PC-3 (cell line): ENCODE measurements around the gene CNIH2. TPM values are rescaled to one million over a fixed set of nuclear protein-coding genes. Genes with fewer than 3 reads are reported as not detected.

Experiments
- ATAC-seq: fragments of 200-7000 bp; cut with Tn5 transposase; 2 replicates; pipeline ENCODE4 v1.9.1; 2020; ENCODE audit warnings: mild to moderate bottlenecking, moderate library complexity
- BruUV-seq: library from RNA; stranded (reverse); fragments of 400-500 nt; replicated peaks from 2 replicates; lab custom pipeline; 2021; lab: Mats Ljungman, UMichigan
- CTCF ChIA-PET: fragments of 300-600 bp; sonication (Branson Sonifier 250); formaldehyde crosslinking; loops from one replicate; lab custom pipeline; 2022; ENCODE audit warnings: antibody characterized with exemption; lab: Charles Lee
- POLR2A ChIA-PET: fragments of 300-600 bp; sonication (Branson Sonifier 250); formaldehyde crosslinking; loops from one replicate; lab custom pipeline; 2022; ENCODE audit warnings: antibody characterized with exemption; ENCODE audit not compliant: unreplicated experiment; lab: Charles Lee
- DNase-seq: peaks from one replicate; pipeline ENCODE4 v3.0.0-alpha.2; 2015
- H2AFZ ChIP-seq: fragments of 300-600 bp; sonication (generic); 2 replicates; pipeline ENCODE4 v1.6.0; 2016; ENCODE audit warnings: antibody characterized with exemption, low read length
- H3F3A ChIP-seq: fragments of 300-600 bp; sonication (generic); one replicate; pipeline ENCODE4 v1.6.0; 2017; ENCODE audit warnings: antibody characterized with exemption, low read length, control low read depth, mild to moderate bottlenecking; ENCODE audit not compliant: unreplicated experiment
- H3K27ac ChIP-seq: fragments of 300-600 bp; sonication (generic); 2 replicates; pipeline ENCODE4 v1.5.1; 2016; ENCODE audit warnings: mild to moderate bottlenecking, low read length
- H3K27me3 ChIP-seq: fragments of 300-600 bp; sonication (generic); 2 replicates; pipeline ENCODE4 v1.6.1; 2016; ENCODE audit warnings: low read length, mixed read lengths
- H3K36me3 ChIP-seq: fragments of 300-600 bp; sonication (generic); 2 replicates; pipeline ENCODE4 v1.6.1; 2016; ENCODE audit warnings: low read depth, mixed run types, low read length, mixed read lengths
- H3K4me1 ChIP-seq: fragments of 300-600 bp; sonication (generic); 2 replicates; pipeline ENCODE4 v1.5.1; 2016; ENCODE audit warnings: low read length; ENCODE audit not compliant: insufficient read depth
- H3K4me2 ChIP-seq: fragments of 300-600 bp; sonication (generic); 2 replicates; pipeline ENCODE4 v1.6.0; 2016; ENCODE audit warnings: low read length
- H3K4me3 ChIP-seq: fragments of 300-600 bp; sonication (generic); 2 replicates; pipeline ENCODE4 v1.5.1; 2016; ENCODE audit warnings: mild to moderate bottlenecking, low read length, mixed read lengths
- H3K79me2 ChIP-seq: fragments of 300-600 bp; sonication (generic); 2 replicates; pipeline ENCODE4 v1.6.1; 2017; ENCODE audit warnings: low read length, mixed read lengths
- H3K9ac ChIP-seq: fragments of 300-600 bp; sonication (generic); 2 replicates; pipeline ENCODE4 v1.6.0; 2016; ENCODE audit warnings: mild to moderate bottlenecking, low read length
- H3K9me2 ChIP-seq: fragments of 300-600 bp; sonication (generic); replicated peaks from 2 replicates; pipeline ENCODE4 v1.6.1; 2016; ENCODE audit warnings: mixed run types, low read length, mixed read lengths
- H3K9me3 ChIP-seq: fragments of 300-600 bp; sonication (generic); 2 replicates; pipeline ENCODE4 v1.6.1; 2016; ENCODE audit warnings: low read length, mixed read lengths
- H4K20me1 ChIP-seq: fragments of 300-600 bp; sonication (generic); 2 replicates; pipeline ENCODE4 v1.6.1; 2016; ENCODE audit warnings: low read length, mixed read lengths
- CTCF ChIP-seq: fragments of 300-600 bp; sonication (generic); conservative IDR thresholded peaks from 2 replicates; pipeline ENCODE4 v1.5.1; 2017; ENCODE audit warnings: antibody characterized with exemption, low read depth, mild to moderate bottlenecking, low read length
- EZH2 ChIP-seq: fragments of 300-600 bp; sonication (generic); IDR thresholded peaks from one replicate; pipeline ENCODE4 v1.6.1; 2017; ENCODE audit warnings: antibody characterized with exemption, mild to moderate bottlenecking, low read length; ENCODE audit not compliant: unreplicated experiment
- EZH2phosphoT487 ChIP-seq: fragments of 300-600 bp; sonication (generic); IDR thresholded peaks from 2 replicates; pipeline ENCODE4 v1.6.1; 2018; ENCODE audit warnings: mild to moderate bottlenecking, antibody characterized with exemption, low read length, borderline replicate concordance
- intact Hi-C: fragments of 100-400 bp; cut with micrococcal nuclease; formaldehyde crosslinking; loops from 2 replicates; pipeline ENCODE4 v1.9.0; 2023
- total RNA-seq: library from RNA; depleted of rRNA; stranded (reverse); fragments of >200 nt; gene quantifications from 2 replicates; pipeline ENCODE4 v1.2.3, GENCODE V29; 2014

CNIH2 gene
- total RNA-seq, 1 experiment from 2014 or later = 2.2 TPM

GRCh38 chr11:66330931-66331330, 53.0 kb downstream of the CNIH2 start:
- no peaks in the 10 kb centered on the region for H3F3A ChIP-seq
- peaks cover 36% of the 10 kb centered on the region for H3K4me1 ChIP-seq
- H3K27me3 ChIP-seq = no peaks in the 10 kb centered on the region
- H3K9ac ChIP-seq = no peak overlapping the region
- ChIA-PET CTCF (no interaction called here), POLR2A (no interaction called here)
- ATAC-seq (no peak), DNase-seq (no peak)
- H3K4me3 ChIP-seq = no peak overlapping the region
- H4K20me1 ChIP-seq = no peaks in the 10 kb centered on the region
- H3K79me2 ChIP-seq = peaks cover 15% of the 10 kb centered on the region
- BruUV-seq = no TSS peak
- no peak overlapping the region for H2AFZ ChIP-seq
- H3K4me2 ChIP-seq = no peak overlapping the region
- H3K36me3 ChIP-seq = peaks cover 14% of the 10 kb centered on the region; the same call in 1 of the 2 replicates
- H3K9me2 ChIP-seq = no peaks in the 10 kb centered on the region
- H3K27ac ChIP-seq = no peak overlapping the region
- intact Hi-C loops = no loop called here
- no peaks in the 10 kb centered on the region for H3K9me3 ChIP-seq
- TF ChIP-seq CTCF = no peak
- TF ChIP-seq EZH2phosphoT487 = no peak
- no peak for TF ChIP-seq EZH2

- no peaks in the 10 kb centered on the region for H3F3A ChIP-seq
- TF ChIP-seq EZH2 (no peak), EZH2phosphoT487 (no peak), CTCF (no peak)
- H3K9me3 ChIP-seq = no peaks in the 10 kb centered on the region
- no peak overlapping the region for H3K4me3 ChIP-seq
- peaks cover 14% of the 10 kb centered on the region; the same call in 1 of the 2 replicates for H3K36me3 ChIP-seq
- H3K4me2 ChIP-seq = no peak overlapping the region
- H3K27me3 ChIP-seq = no peaks in the 10 kb centered on the region
- BruUV-seq = no TSS peak
- no peak overlapping the region for H3K27ac ChIP-seq
- no peak overlapping the region for H3K9ac ChIP-seq
- no peaks in the 10 kb centered on the region for H3K9me2 ChIP-seq
- ChIA-PET POLR2A (no interaction called here), CTCF (no interaction called here)
- no peak overlapping the region for H2AFZ ChIP-seq
- peaks cover 17% of the 10 kb centered on the region for H3K79me2 ChIP-seq
- DNase-seq (no peak), ATAC-seq (no peak)
- peaks cover 40% of the 10 kb centered on the region for H3K4me1 ChIP-seq
- intact Hi-C loops = no loop called here
- no peaks in the 10 kb centered on the region for H4K20me1 ChIP-seq
These were observed 53.8 kb downstream of the CNIH2 start for GRCh38 chr11:66331542-66332370.
